Uterus (tissue), 4 donors: Measurements from ENCODE around the gene CSDE1. TPM values are rescaled to one million over a fixed set of nuclear protein-coding genes. Genes with fewer than 3 reads are reported as not detected.
"Not testable (repeated sequence)": the region's sequence is repeated elsewhere in the genome, so short reads cannot be mapped to it uniquely, and the experiment has no call there.

Source experiments
- DNase-seq, 2 donors: peaks; one replicate each; pipeline ENCODE4 v3.0.0-alpha.2; 2019 to 2020
- H3K27ac ChIP-seq, 2 donors: fragments of 200-600 bp; sonication (generic); 1 replicate in 1 of 2; 2 replicates in 1 of 2; pipeline ENCODE4 v1.5.1; 2016 to 2018
- H3K27me3 ChIP-seq, 2 donors: fragments of 200-600 bp; sonication (generic); one replicate each; pipeline ENCODE4 v1.5.1; 2018 to 2019; ENCODE audit warnings: control low read depth in 1 of 2
- H3K36me3 ChIP-seq, 2 donors: fragments of 200-600 bp; sonication (generic); one replicate each; pipeline ENCODE4 v1.5.1; 2019; ENCODE audit warnings: control low read depth in 1 of 2
- H3K4me1 ChIP-seq, 2 donors: fragments of 200-600 bp; sonication (generic); one replicate each; pipeline ENCODE4 v1.5.1; 2018 to 2019; ENCODE audit warnings: control low read depth in 1 of 2
- H3K4me3 ChIP-seq, 2 donors: fragments of 200-600 bp; sonication (generic); 1 replicate in 1 of 2; 2 replicates in 1 of 2; pipeline ENCODE4 v1.5.1; 2018 to 2019; ENCODE audit warnings: mild to moderate bottlenecking in 1 of 2
- H3K9me3 ChIP-seq, 2 donors: fragments of 200-600 bp; sonication (generic); one replicate each; pipeline ENCODE4 v1.5.1; 2019; ENCODE audit warnings: control low read depth in 1 of 2
- POLR2A ChIP-seq, 2 donors: fragments of 450-650 bp; IDR thresholded peaks; one replicate each; pipeline ENCODE4 v1.6.1; 2016; ENCODE audit warnings: antibody characterized with exemption in 2 of 2, mild to moderate bottlenecking in 1 of 2, moderate library complexity in 1 of 2
- intact Hi-C: fragments of 100-400 bp; cut with DNase I; formaldehyde crosslinking; loops from one replicate; pipeline ENCODE4 v1.15.1; 2023; ENCODE audit warnings: low total_unique reads
- total RNA-seq, 4 donors: library from RNA; depleted of rRNA in 3 of 4; stranded (reverse); fragments of >200 nt in 3 of 4; gene quantifications; one replicate each; pipeline versions ENCODE4 v1.1.0 to v1.2.4, GENCODE V29; 2014 to 2023
- TF ChIP-seq, protein P1 (sequence below), 4 experiments: fragments of 200-600 bp in 2 of 4; fragments of 450-650 bp in 2 of 4; sonication (generic) in 2 of 4; IDR thresholded peaks; one replicate each; pipeline ENCODE4 v1.5.1; 2016 to 2019; ENCODE audit warnings: antibody characterized with exemption in 4 of 4, mild to moderate bottlenecking in 2 of 4, moderate library complexity in 1 of 4
- donor health status: DM: yes; HTN: yes; CAD: no.

CSDE1 gene
- total RNA-seq, 4 donors from 2014 or later = 247 to 1,200 (median 856) TPM

DNA sequence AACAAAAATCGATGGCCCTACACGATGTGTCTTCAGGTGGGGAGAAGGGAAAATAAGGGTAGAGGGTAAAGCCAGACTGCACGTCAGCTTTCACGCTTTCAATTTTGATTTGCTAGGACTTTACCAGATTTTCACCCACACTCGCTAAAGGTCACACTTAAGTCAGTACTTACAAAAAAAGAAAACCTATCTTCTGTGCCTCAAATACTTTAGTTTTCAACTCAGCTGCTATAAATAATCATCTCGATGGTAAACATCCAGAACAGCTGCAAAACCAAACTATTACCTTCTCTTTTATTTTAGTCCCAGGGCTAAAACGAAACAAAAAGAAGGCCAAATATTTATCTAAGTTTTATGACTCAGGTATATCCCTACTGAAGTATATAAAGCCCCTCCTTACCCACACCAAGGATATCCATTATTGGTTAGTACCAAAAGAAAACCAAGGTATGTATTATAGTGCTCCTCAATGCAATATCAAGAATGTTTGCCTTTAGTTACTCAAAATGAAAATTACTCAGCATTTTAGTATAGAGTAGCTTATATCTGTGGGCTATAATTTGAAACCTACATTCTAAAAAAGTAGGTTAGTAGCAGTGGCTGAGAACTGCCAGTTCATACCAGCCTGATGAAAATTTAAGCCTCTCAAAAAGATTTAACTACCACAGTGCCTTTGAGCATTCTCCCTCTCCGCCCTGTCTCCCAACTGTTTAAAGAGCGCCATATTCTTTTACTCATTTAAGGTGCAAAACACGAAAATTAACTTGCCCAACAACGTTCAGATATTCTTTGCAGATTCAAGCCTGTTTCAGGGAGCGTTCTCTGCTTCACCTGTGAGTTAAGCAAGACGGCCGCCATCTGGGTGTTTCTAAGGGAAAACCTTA, 1.5 kb downstream of the CSDE1 start:
- Histone ChIP-seq H3K27ac (peak overlapping the region in 1 of 2 donors; percentile 99), H3K27me3 (no peaks in the 10 kb centered on the region), H3K4me3 (peak overlapping the region; percentile 96 to 97), H3K4me1 (peaks cover 9 to 18% of the 10 kb centered on the region in 2 donors), H3K36me3 (no peaks in the 10 kb centered on the region), H3K9me3 (no peaks in the 10 kb centered on the region)
- intact Hi-C loops = loop anchor here (5.0 kb wide), 1 partner anchor 244 kb away; the partner anchor contains the start of gene TRIM33
- DNase-seq = no peak
- TF ChIP-seq, protein P1, sequence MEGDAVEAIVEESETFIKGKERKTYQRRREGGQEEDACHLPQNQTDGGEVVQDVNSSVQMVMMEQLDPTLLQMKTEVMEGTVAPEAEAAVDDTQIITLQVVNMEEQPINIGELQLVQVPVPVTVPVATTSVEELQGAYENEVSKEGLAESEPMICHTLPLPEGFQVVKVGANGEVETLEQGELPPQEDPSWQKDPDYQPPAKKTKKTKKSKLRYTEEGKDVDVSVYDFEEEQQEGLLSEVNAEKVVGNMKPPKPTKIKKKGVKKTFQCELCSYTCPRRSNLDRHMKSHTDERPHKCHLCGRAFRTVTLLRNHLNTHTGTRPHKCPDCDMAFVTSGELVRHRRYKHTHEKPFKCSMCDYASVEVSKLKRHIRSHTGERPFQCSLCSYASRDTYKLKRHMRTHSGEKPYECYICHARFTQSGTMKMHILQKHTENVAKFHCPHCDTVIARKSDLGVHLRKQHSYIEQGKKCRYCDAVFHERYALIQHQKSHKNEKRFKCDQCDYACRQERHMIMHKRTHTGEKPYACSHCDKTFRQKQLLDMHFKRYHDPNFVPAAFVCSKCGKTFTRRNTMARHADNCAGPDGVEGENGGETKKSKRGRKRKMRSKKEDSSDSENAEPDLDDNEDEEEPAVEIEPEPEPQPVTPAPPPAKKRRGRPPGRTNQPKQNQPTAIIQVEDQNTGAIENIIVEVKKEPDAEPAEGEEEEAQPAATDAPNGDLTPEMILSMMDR (IDR thresholded peaks at IDR 0.05) = no peak

DNA sequence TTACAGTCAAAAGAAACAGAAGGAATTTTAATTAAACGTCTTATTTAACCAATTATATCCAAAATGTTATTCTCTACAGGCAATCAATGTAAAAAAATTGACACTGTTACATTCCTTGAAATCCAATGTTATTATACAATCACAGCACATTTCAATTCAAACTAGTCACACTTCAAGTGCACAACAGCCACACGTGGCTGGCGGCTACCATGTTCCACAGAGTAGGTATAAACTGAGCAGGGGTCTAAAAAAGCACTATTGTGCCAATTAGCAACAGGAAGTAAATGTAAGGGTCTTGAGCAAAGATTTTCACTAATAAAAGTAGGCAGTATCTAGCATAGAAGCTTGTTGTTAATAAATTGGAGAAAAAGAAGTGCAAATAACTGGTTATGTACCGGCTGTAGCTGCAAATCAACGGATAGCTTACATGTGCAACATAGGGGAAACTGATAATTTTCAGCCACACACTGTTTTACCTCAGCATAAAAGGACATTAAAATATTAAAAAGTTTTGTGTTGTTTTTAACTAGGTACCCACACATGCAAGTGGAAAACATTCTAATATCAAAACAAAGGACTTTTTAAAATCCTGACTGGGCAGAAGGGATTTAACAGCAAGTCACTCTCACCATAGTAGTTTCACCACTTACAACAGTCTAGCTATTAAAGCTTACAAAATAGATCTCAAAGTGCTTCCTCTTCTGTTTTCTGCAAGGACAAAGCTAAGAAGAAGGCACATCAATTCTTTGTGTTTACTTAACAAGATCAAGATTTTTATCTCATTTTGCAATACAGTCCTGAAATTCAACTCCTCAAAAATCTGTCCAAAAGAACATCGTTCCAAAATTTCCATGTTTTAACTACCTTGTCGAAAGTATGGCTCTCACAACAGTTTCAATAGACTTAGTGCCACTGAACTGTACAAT, 2.5 kb downstream of the CSDE1 start:
- Histone ChIP-seq H3K27ac (no peak overlapping the region), H3K4me3 (peak overlapping the region in 1 of 2 donors; percentile 96), H3K27me3 (no peaks in the 10 kb centered on the region), H3K36me3 (no peaks in the 10 kb centered on the region), H3K9me3 (no peaks in the 10 kb centered on the region), H3K4me1 (peaks cover 9 to 18% of the 10 kb centered on the region in 2 donors)
- intact Hi-C loops = loop anchor here (5.0 kb wide), 1 partner anchor 243 kb away; the partner anchor contains the start of gene TRIM33
- TF ChIP-seq, protein P1 (IDR thresholded peaks at IDR 0.05) = no peak
- no peak for TF ChIP-seq POLR2A (IDR thresholded peaks at IDR 0.05)
- no peak for DNase-seq

DNA sequence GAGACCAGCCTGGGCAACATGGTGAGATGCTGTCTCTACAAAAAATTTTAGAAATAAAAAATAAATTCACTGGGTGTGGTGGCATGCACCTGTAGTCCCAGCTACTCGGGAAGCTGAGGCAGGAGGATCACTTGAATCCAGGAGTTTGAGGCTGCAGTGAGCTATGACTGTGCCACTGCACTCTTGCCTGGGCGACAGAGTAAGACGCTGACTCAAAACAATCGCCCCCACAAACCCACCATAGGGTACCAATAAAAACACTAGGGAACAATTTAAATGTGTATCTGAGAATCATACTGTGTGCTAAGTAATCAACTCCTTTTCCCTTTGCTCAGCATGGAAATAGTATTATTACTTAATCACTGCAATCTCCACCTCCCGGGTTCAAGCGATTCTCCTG, 4.1 kb downstream of the CSDE1 start:
- H3K27me3 ChIP-seq, intact Hi-C loops, H3K27ac ChIP-seq, DNase-seq, H3K9me3 ChIP-seq, H3K36me3 ChIP-seq, H3K4me3 ChIP-seq: not testable (repeated sequence)
- peaks cover 9 to 18% of the 10 kb centered on the region in 2 donors for H3K4me1 ChIP-seq

DNA sequence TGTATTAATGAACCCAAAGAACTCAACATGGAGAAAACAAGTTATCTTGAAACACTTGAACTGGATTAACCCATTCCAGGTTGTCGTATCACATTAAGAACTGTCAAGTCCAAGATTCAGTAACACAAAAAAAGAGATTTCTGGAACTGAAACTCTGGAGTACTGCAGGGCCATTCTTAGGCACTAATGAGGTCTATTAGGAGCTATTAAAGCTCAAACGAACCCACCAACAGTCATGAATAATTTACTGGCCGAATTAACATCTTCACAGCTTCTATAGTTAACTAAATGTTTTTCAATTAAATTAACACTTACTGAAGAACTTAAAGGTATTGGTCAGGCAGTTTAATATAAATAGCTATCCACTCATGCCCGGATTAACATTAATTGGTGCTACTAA, 4.6 kb downstream of the CSDE1 start:
- peaks cover 9 to 18% of the 10 kb centered on the region in 2 donors for H3K4me1 ChIP-seq
- no peak overlapping the region for H3K27ac ChIP-seq
- no peaks in the 10 kb centered on the region for H3K9me3 ChIP-seq
- no peak for DNase-seq
- H3K36me3 ChIP-seq = no peaks in the 10 kb centered on the region
- TF ChIP-seq, protein P1 (IDR thresholded peaks at IDR 0.05) = no peak
- no peak for TF ChIP-seq POLR2A (IDR thresholded peaks at IDR 0.05)
- H3K27me3 ChIP-seq = no peaks in the 10 kb centered on the region
- no peak overlapping the region for H3K4me3 ChIP-seq
- intact Hi-C loops = no loop called here

DNA sequence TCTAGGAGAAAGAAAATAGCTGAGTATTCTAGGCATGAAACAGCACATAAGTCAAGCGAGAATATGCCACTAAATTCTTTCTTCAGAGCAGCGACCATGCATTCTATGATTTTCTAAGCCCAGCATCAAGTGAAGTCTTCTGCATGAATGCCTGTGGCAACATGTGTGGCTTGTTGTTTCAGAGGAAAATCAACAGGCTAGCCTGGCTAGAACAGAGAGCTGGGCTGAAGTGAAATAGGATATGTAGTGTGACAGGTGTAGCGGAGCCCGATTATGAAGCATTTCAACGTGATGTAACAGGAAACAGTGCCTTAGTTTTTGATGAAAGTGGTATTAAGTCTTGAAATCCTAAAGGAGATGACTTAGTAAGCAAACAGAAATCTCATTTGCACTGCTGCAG, 7.0 kb downstream of the CSDE1 start:
- Histone ChIP-seq H3K4me3 (no peak overlapping the region), H3K4me1 (peaks cover 5 to 15% of the 10 kb centered on the region in 2 donors), H3K27me3 (no peaks in the 10 kb centered on the region), H3K9me3 (no peaks in the 10 kb centered on the region), H3K27ac (no peak overlapping the region), H3K36me3 (no peaks in the 10 kb centered on the region)
- TF ChIP-seq, protein P1 (IDR thresholded peaks at IDR 0.05) = no peak
- no peak for TF ChIP-seq POLR2A (IDR thresholded peaks at IDR 0.05)
- intact Hi-C loops = no loop called here
- DNase-seq = no peak
